ENCODE measurements around the gene FES.

GRCh38 chr15:90901175-90902039 lies 17.1 kb downstream of the FES start:
- TF ChIP-seq, protein P1, sequence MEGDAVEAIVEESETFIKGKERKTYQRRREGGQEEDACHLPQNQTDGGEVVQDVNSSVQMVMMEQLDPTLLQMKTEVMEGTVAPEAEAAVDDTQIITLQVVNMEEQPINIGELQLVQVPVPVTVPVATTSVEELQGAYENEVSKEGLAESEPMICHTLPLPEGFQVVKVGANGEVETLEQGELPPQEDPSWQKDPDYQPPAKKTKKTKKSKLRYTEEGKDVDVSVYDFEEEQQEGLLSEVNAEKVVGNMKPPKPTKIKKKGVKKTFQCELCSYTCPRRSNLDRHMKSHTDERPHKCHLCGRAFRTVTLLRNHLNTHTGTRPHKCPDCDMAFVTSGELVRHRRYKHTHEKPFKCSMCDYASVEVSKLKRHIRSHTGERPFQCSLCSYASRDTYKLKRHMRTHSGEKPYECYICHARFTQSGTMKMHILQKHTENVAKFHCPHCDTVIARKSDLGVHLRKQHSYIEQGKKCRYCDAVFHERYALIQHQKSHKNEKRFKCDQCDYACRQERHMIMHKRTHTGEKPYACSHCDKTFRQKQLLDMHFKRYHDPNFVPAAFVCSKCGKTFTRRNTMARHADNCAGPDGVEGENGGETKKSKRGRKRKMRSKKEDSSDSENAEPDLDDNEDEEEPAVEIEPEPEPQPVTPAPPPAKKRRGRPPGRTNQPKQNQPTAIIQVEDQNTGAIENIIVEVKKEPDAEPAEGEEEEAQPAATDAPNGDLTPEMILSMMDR (IDR thresholded peaks at IDR 0.05) = no peak
- TF ChIP-seq POLR2A (IDR thresholded peaks at IDR 0.05) = no peak
